ENCODE data around the gene FASTKD1.
"Not testable (repeated sequence)": the region's sequence is repeated elsewhere in the genome, so short reads cannot be mapped to it uniquely, and the experiment has no call there.

Gene FASTKD1

DNA sequence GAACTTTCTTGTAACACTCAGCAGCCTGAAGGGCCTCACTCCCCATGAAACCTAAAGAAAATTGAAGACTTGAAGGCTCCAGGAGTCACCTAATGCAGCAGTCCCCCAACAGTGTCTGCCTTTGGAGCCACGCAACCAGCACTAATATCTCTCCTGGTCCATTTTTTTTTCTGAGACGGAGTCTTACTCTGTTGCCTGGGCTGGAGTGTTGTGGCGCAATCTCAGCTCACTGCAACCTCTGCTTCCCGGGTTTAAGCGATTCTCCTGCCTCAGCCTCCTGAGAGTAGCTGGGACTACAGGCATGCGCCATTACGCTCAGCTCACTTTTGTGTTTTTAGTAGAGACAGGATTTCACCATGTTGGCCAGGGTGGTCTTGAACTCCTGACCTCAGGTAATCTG is 22.9 kb upstream of the FASTKD1 start:
- WGBS, 2 experiments, result 91 to 94% methylated on average over 6 of the region's 7 CpGs
- H3K27me3 ChIP-seq (ENCODE audit: control insufficient read depth, insufficient read depth, low read length, poor library complexity, severe bottlenecking); H3K36me3 ChIP-seq (ENCODE audit: control insufficient read depth, insufficient read depth, low read length); H3K27ac ChIP-seq (ENCODE audit: insufficient read depth, low read depth, low read length, poor library complexity, severe bottlenecking); H3K4me3 ChIP-seq (ENCODE audit: insufficient read depth, low read depth, low read length); H3K9me3 ChIP-seq (ENCODE audit: control insufficient read depth, low read length); H3K4me1 ChIP-seq (ENCODE audit: control insufficient read depth, insufficient read depth, low read length): not testable (repeated sequence)

- WGBS, 2 experiments, result 95 to 99% methylated on average over 4 to 6 of the region's 8 CpGs
- Histone ChIP-seq H3K9me3 (ENCODE audit: control insufficient read depth, low read length) (no peaks in the 10 kb centered on the region), H3K27ac (ENCODE audit: insufficient read depth, low read depth, low read length, poor library complexity, severe bottlenecking) (no peak overlapping the region), H3K4me3 (ENCODE audit: insufficient read depth, low read depth, low read length) (no peak overlapping the region), H3K36me3 (ENCODE audit: control insufficient read depth, insufficient read depth, low read length) (no peaks in the 10 kb centered on the region), H3K27me3 (ENCODE audit: control insufficient read depth, insufficient read depth, low read length, poor library complexity, severe bottlenecking) (no peaks in the 10 kb centered on the region), H3K4me1 (ENCODE audit: control insufficient read depth, insufficient read depth, low read length) (no peaks in the 10 kb centered on the region)
Measured at GRCh38 chr2:169590804-169591203, 17.1 kb upstream of the FASTKD1 start.

GRCh38 chr2:169585673-169586072 is 12.0 kb upstream of the FASTKD1 start:
- Histone ChIP-seq H3K36me3 (ENCODE audit: control insufficient read depth, insufficient read depth, low read length) (no peaks in the 10 kb centered on the region), H3K27me3 (ENCODE audit: control insufficient read depth, insufficient read depth, low read length, poor library complexity, severe bottlenecking) (no peaks in the 10 kb centered on the region), H3K4me1 (ENCODE audit: control insufficient read depth, insufficient read depth, low read length) (no peaks in the 10 kb centered on the region), H3K9me3 (ENCODE audit: control insufficient read depth, low read length) (no peaks in the 10 kb centered on the region), H3K27ac (ENCODE audit: insufficient read depth, low read depth, low read length, poor library complexity, severe bottlenecking) (no peak overlapping the region), H3K4me3 (ENCODE audit: insufficient read depth, low read depth, low read length) (peak overlapping the region; percentile 94)
- 5 to 11% methylated on average over 5 to 7 of the region's 7 CpGs for WGBS, 2 experiments

DNA sequence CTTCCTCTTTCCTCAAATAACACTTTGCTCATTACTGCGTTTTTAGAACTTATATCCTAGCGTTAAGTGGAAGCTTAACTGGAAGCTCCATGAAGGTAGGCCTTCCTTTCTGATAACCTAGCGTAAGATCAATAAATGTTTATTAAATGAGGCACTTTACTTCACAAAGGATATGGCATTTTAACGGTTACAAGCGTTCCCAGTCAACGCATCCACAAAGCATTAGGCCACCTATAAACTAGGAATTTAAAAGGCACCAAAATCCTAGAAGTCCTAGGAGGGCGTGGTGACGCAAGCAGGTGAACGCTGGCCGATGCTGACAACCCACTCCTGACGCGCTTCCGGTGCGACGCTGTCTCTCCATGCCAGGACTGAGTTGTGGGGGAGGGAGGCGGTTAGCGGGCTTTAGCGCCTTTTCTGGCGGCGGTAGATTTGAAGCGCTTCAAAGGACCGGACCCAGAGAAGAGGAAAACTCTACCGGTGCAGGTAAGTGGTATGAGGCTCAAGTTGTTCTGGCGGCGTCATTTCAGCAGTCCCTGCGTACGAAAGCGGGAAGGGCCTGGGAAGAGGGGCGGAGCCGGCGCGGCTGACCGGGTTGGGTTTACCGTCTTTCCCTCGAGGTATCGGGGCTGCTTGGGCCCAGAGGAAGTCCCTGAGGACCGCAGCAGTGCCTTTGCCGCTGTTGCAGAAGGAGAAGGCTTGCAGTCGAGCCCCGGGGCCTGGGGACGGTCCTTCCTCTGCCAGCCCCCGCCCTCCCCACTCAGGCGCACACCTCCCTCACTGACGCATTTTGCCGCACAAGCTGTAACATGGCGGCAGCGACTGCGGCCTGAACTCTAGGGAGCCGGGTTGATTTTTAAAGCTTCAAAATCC is 10.6 kb upstream of the FASTKD1 start, which contains the start of gene PPIG:
PPIG (plus strand) TSS at position 347 of the 873 bp plus-strand sequence. CDS start 19,691 bp downstream, outside the sequence.
- Histone ChIP-seq H3K27me3 (ENCODE audit: control insufficient read depth, insufficient read depth, low read length, poor library complexity, severe bottlenecking) (peaks cover 4% of the 10 kb centered on the region), H3K4me1 (ENCODE audit: control insufficient read depth, insufficient read depth, low read length) (no peaks in the 10 kb centered on the region), H3K9me3 (ENCODE audit: control insufficient read depth, low read length) (no peaks in the 10 kb centered on the region), H3K27ac (ENCODE audit: insufficient read depth, low read depth, low read length, poor library complexity, severe bottlenecking) (peak within 1 kb of the TSS; percentile 89), H3K4me3 (ENCODE audit: insufficient read depth, low read depth, low read length) (peak within 1 kb of the TSS; percentile 94), H3K36me3 (ENCODE audit: control insufficient read depth, insufficient read depth, low read length) (no peaks in the 10 kb centered on the region)
- 8% methylated on average over 49 of the region's 49 CpGs for WGBS, 2 experiments

DNA sequence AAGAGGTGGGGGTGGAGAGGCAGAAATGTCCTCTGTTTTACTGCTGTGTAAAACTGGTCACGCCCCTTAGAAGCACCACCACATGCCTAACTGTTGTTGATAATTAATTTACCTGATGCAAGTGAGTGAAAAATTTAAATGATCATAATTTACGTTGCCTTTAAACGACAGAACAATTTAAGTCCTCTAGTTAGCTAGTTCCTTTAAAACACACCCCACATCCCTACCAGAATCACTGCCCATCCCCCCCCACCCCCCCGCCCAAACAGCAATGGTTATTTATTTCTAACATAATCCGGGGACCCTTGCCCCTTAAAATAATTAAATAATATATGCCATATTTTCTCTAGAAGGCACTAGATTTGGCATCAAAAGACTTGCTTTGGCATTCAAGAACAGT is 9.9 kb upstream of the FASTKD1 start:
- H3K27ac ChIP-seq (ENCODE audit: insufficient read depth, low read depth, low read length, poor library complexity, severe bottlenecking), result no peak overlapping the region
- no peak overlapping the region for H3K4me3 ChIP-seq (ENCODE audit: insufficient read depth, low read depth, low read length)
- H3K36me3 ChIP-seq (ENCODE audit: control insufficient read depth, insufficient read depth, low read length), result no peaks in the 10 kb centered on the region
- H3K4me1 ChIP-seq (ENCODE audit: control insufficient read depth, insufficient read depth, low read length), result no peaks in the 10 kb centered on the region
- WGBS, 2 experiments, result 94 to 96% methylated on average over 3 of the region's 5 CpGs
- H3K9me3 ChIP-seq (ENCODE audit: control insufficient read depth, low read length), result no peaks in the 10 kb centered on the region
- H3K27me3 ChIP-seq (ENCODE audit: control insufficient read depth, insufficient read depth, low read length, poor library complexity, severe bottlenecking), result peaks cover 10% of the 10 kb centered on the region

DNA sequence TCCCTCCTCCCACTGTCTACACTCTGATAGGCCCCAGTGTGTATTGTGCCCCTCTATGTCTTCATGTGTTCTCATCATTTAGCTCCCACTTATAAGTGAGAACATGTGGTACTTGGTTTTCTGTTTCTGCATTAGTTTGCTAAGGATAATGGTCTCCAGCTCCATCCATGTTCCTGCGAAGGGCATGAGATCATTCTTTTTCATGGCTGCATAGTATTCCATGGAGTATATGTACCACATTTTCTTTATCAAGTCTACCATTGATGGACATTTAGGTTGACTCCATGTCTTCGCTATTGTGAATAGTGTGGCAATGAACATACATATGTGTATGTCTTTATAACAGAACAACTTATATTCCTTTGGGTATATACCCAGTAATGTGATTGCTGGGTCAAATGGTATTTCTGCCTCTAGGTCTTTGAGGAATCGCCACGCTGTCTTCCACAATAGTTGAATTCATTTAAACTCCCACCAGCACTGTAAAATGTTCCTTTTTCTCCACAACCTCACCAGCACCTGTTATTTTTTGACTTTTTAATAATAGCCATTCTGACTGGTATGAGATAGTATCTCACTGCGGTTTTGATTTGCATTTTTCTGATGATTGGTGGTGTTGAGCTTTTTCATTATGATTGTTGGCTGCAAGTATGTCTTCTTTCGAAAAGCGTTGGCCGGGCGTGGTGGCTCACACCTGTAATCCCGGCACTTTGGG is 9.0 kb upstream of the FASTKD1 start:
- H3K36me3 ChIP-seq (ENCODE audit: control insufficient read depth, insufficient read depth, low read length); H3K27me3 ChIP-seq (ENCODE audit: control insufficient read depth, insufficient read depth, low read length, poor library complexity, severe bottlenecking); H3K27ac ChIP-seq (ENCODE audit: insufficient read depth, low read depth, low read length, poor library complexity, severe bottlenecking); H3K4me3 ChIP-seq (ENCODE audit: insufficient read depth, low read depth, low read length); H3K9me3 ChIP-seq (ENCODE audit: control insufficient read depth, low read length); H3K4me1 ChIP-seq (ENCODE audit: control insufficient read depth, insufficient read depth, low read length): not testable (repeated sequence)
- 93% methylated on average over 9 to 10 of the region's 10 CpGs for WGBS, 2 experiments

- no peaks in the 10 kb centered on the region for H3K9me3 ChIP-seq (ENCODE audit: control insufficient read depth, low read length)
- H3K4me3 ChIP-seq (ENCODE audit: insufficient read depth, low read depth, low read length), result no peak overlapping the region
- WGBS, 2 experiments, result 72 to 73% methylated on average over 6 of the region's 6 CpGs
- no peaks in the 10 kb centered on the region for H3K36me3 ChIP-seq (ENCODE audit: control insufficient read depth, insufficient read depth, low read length)
- no peak overlapping the region for H3K27ac ChIP-seq (ENCODE audit: insufficient read depth, low read depth, low read length, poor library complexity, severe bottlenecking)
- H3K4me1 ChIP-seq (ENCODE audit: control insufficient read depth, insufficient read depth, low read length), result no peaks in the 10 kb centered on the region
- H3K27me3 ChIP-seq (ENCODE audit: control insufficient read depth, insufficient read depth, low read length, poor library complexity, severe bottlenecking), result peaks cover 10% of the 10 kb centered on the region
Measured at GRCh38 chr2:169579044-169579443, 5.4 kb upstream of the FASTKD1 start.

DNA sequence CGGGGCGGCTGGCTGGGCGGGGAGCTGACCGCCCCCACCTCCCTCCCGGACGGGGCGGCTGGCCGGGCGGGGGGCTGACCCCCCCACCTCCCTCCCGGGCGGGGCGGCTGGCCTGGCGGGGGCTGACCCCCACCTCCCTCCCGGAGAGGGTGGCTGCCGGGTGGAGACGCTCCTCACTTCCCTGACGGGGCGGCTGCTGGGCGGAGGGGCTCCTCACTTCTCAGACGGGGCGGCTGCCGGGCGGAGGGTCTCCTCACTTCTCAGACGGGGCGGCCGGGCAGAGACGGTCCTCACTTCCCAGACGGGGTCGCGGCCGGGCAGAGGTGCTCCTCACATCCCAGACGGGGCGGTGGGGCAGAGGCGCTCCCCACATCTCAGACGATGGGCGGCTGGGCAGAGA is 1.6 kb upstream of the FASTKD1 start:
- H3K36me3 ChIP-seq (ENCODE audit: control insufficient read depth, insufficient read depth, low read length); H3K27ac ChIP-seq (ENCODE audit: insufficient read depth, low read depth, low read length, poor library complexity, severe bottlenecking); H3K4me3 ChIP-seq (ENCODE audit: insufficient read depth, low read depth, low read length); H3K9me3 ChIP-seq (ENCODE audit: control insufficient read depth, low read length); H3K4me1 ChIP-seq (ENCODE audit: control insufficient read depth, insufficient read depth, low read length); H3K27me3 ChIP-seq (ENCODE audit: control insufficient read depth, insufficient read depth, low read length, poor library complexity, severe bottlenecking): not testable (repeated sequence)
- WGBS, 2 experiments, result 91 to 95% methylated on average over 27 to 29 of the region's 36 CpGs

DNA sequence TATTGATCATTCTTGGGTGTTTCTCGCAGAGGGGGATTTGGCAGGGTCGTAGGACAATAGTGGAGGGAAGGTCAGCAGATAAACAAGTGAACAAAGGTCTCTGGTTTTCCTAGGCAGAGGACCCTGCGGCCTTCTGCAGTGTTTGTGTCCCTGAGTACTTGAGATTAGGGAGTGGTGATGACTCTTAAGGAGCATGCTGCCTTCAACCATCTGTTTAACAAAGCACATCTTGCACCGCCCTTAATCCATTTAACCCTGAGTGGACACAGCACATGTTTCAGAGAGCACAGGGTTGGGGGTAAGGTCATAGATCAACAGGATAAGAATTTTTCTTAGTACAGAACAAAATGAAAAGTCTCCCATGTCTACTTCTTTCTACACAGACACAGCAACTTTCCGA is 874 bp upstream of the FASTKD1 start:
- H3K27me3 ChIP-seq (ENCODE audit: control insufficient read depth, insufficient read depth, low read length, poor library complexity, severe bottlenecking); H3K27ac ChIP-seq (ENCODE audit: insufficient read depth, low read depth, low read length, poor library complexity, severe bottlenecking); H3K4me3 ChIP-seq (ENCODE audit: insufficient read depth, low read depth, low read length); H3K4me1 ChIP-seq (ENCODE audit: control insufficient read depth, insufficient read depth, low read length); H3K36me3 ChIP-seq (ENCODE audit: control insufficient read depth, insufficient read depth, low read length); H3K9me3 ChIP-seq (ENCODE audit: control insufficient read depth, low read length): not testable (repeated sequence)
- 76 to 84% methylated on average over 1 to 2 of the region's 5 CpGs for WGBS, 2 experiments

GRCh38 chr2:169573974-169574299 is 272 bp upstream of the FASTKD1 start:
- Histone ChIP-seq H3K36me3 (ENCODE audit: control insufficient read depth, insufficient read depth, low read length) (no peaks in the 10 kb centered on the region), H3K4me3 (ENCODE audit: insufficient read depth, low read depth, low read length) (peak overlapping the region; percentile 69), H3K27ac (ENCODE audit: insufficient read depth, low read depth, low read length, poor library complexity, severe bottlenecking) (no peak overlapping the region), H3K27me3 (ENCODE audit: control insufficient read depth, insufficient read depth, low read length, poor library complexity, severe bottlenecking) (peaks cover 3% of the 10 kb centered on the region), H3K4me1 (ENCODE audit: control insufficient read depth, insufficient read depth, low read length) (peaks cover 6% of the 10 kb centered on the region), H3K9me3 (ENCODE audit: control insufficient read depth, low read length) (no peaks in the 10 kb centered on the region)
- 53 to 56% methylated on average over 5 of the region's 6 CpGs for WGBS, 2 experiments

Data from ectodermal cell (in vitro differentiated cells).